WI38 (cell line): ENCODE measurements around the gene RAB33B.
"Not testable (repeated sequence)": the region's sequence is repeated elsewhere in the genome, so short reads cannot be mapped to it uniquely, and the experiment has no call there.

Source experiments
- H3K4me3 ChIP-seq: 2 replicates; pipeline ENCODE4 v1.5.1; 2011; ENCODE audit warnings: low read depth, mild to moderate bottlenecking, control low read depth, low read length
- TF ChIP-seq, protein P1 (sequence below): IDR thresholded peaks from 2 replicates; pipeline ENCODE4 v1.5.1; 2012; ENCODE audit warnings: low read depth, mild to moderate bottlenecking, control low read depth, low read length

Gene RAB33B

DNA sequence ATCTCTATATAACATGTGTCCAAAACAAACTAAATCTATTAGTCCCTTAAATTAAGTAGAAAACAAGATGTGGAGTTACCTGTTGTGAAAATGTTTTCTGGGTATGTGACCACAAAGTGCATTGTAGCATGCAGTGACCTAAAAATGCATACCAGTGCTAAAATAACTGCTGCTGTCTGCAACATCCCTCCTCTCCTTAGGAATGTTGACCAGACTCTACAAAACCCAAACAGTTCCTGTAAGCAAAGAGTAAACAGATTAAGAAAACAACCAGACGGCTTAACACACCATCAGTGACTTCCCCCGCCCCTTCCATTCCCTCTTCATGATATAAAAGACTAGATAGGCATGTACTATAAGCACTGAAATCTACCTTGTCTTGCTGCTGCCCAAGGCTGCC lies 15.8 kb upstream of the RAB33B start:
- H3K4me3 ChIP-seq = no peak overlapping the region
- TF ChIP-seq, protein P1, sequence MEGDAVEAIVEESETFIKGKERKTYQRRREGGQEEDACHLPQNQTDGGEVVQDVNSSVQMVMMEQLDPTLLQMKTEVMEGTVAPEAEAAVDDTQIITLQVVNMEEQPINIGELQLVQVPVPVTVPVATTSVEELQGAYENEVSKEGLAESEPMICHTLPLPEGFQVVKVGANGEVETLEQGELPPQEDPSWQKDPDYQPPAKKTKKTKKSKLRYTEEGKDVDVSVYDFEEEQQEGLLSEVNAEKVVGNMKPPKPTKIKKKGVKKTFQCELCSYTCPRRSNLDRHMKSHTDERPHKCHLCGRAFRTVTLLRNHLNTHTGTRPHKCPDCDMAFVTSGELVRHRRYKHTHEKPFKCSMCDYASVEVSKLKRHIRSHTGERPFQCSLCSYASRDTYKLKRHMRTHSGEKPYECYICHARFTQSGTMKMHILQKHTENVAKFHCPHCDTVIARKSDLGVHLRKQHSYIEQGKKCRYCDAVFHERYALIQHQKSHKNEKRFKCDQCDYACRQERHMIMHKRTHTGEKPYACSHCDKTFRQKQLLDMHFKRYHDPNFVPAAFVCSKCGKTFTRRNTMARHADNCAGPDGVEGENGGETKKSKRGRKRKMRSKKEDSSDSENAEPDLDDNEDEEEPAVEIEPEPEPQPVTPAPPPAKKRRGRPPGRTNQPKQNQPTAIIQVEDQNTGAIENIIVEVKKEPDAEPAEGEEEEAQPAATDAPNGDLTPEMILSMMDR = no peak

DNA sequence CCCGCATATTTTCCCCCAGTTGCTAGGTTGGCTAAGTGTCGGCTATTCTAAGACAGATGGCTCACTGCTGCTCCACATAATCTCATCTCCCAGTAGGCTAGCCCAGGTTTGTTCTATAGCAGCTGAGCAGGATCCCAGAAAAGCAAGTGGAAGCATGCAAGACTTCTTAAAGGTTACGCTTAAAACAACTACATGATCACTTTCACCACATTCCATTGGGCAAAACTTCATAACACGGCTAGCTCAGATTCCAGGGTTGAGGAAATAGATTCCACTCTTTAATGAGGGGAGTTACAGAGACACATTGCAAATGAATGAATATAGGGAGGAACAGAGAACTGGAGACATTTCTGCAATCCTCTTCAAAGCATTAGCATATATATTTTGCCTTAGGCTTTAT lies 12.9 kb upstream of the RAB33B start:
- TF ChIP-seq, protein P1 = no peak
- H3K4me3 ChIP-seq = no peak overlapping the region

DNA sequence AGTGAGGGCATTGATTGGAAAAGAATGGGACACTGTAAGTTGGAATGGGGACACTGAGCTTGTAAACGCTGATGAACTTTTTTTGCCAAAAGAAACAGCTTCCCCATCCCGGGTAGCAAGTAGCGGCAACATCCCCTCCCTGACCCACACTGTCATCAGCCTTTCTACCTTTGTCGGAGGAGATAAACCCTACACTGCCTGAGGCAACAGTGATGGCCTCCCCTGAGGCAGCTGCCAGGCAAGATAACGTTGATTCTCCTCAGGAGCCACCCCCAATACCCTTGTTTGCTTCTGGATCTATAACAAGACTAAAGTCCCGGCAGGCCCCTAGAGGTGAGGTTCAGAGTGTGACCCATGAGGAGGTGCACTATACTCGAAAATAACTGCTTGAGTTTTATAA lies 10.3 kb upstream of the RAB33B start:
- no peak overlapping the region for H3K4me3 ChIP-seq
- TF ChIP-seq, protein P1 = no peak

- H3K4me3 ChIP-seq = not testable (repeated sequence)
Observed at GRCh38 chr4:139444881-139445280, 9.0 kb upstream of the RAB33B start.

DNA sequence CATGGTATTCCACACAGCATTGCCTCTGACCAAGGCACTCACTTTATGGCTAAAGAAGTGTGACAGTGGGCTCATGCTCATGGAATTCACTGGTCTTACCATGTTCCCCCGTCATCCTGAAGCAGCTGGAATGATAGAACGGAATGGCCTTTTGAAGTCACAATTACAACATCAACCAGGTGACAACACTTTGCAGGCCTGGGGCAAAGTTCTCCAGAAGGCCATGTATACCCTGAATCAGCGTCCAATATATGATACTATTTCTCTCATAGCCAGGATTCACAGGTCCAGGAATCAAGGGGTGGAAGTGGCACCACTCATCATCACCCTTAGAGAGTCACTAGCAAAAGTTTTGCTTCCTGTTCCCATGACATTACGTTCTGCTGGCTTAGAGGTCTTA lies 6.8 kb upstream of the RAB33B start:
- not testable (repeated sequence) for H3K4me3 ChIP-seq

GRCh38 chr4:139450586-139450985 lies 3.3 kb upstream of the RAB33B start:
- H3K4me3 ChIP-seq = no peak overlapping the region
- TF ChIP-seq, protein P1 = no peak

DNA sequence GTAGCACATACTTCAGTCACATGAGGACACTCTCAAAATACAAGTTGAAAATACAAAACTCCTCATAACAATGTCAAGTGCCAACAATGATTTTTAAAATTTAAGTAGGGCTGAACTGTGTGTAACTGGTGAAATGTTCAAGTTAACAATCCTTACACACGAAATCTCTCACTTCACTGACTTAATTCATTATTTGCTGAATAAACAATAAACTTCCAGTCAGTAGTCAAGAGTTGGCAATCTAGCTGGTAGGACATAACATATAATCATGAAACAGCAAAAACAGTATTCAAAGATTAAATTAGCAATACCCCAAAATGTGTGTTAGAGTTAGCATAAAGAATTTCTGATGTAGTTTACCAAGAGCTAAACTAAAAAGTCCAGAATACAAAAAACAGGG lies 1.9 kb upstream of the RAB33B start:
- TF ChIP-seq, protein P1 = no peak
- no peak overlapping the region for H3K4me3 ChIP-seq

DNA sequence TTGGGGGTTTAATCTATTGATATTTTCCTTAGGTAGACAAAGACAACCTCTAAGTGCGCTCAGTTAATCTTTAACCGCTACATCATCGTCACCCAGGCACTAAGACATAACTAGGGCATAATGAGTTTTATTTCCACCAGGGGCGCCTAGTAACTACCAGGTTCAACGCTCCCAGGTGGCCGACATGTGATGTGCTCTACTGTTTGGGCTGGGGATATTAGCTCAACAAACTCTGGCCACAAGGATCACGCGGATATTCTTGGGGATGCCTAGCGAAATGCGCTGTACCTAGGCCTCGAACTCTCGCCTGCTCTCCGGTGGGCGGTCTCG lies 915 bp upstream of the RAB33B start:
- peak overlapping the region; percentile 72 for H3K4me3 ChIP-seq
- TF ChIP-seq, protein P1 = peak; percentile 19; the same call in 1 of the 2 replicates
